GM21576 (cell line): ENCODE measurements around the gene SEC31B.

Source experiments
- ATAC-seq: cut with Tn5 transposase; IDR thresholded peaks from one replicate; pipeline ENCODE4 v1.9.1; 2021; ENCODE audit warnings: mild to moderate bottlenecking, moderate library complexity; ENCODE audit not compliant: unreplicated experiment

Gene SEC31B

DNA sequence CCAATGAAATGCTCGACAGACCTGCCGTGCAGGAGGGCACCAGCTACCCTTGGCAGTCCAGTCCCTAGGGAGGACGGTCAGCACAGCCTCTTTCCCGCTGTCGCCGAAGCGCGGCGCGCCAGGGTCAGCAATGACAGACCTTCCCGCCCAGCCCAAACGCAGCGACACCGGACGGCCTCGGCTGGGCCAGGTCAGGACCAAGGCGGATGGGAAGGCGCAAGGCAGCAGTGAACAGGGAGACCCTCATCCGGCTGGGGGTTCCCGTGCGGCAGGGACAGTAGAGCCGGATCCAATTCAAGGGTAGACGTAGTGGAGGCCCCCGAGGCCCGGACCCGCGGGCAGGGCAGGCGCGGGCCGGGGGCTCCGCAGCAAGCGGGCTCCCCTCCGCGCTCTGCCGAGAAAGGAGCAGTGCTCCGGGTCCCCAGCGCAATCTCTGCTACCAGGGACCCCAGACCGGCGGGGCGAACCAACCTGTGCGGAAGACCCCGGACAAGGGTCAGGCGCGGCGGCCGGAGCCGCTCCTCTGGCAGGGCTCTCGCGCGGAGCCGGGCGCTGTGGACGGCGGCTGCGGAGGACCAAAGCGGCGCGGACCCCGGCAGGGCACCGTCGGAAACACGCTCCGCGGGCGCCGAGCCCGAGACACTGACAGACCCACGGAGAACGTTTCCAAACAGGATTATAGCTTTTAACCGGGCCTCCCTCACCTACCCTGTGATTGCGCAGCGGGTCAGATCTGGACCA is at the start of gene SEC31B:
TSS of gene SEC31B (minus strand) at position 551 of the 741 bp plus-strand sequence. CDS start 2,909 bp downstream, outside the sequence.
- no peak for ATAC-seq

- ATAC-seq, result no peak
Observed at GRCh38 chr10:100568912-100569311, 49.3 kb upstream of the SEC31B start.

DNA sequence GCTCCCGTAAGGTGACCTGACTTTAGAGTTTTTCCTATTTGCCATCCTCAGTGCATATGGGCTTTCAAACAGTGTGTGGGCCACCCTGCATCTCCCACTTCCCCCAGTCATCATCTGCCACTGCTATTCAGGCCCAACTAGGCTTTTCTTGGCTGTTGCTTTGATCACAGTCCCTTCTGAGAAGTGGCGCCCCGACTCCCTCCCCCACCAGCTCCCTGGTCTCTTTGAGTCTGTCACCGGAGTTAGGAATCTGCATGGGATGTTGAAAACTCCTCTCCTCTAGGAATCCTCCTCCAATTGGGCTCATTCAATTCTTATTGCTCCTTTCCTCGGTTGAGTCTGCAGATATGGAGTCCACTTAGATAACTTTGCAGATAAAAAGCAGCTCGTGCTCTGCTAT is 48.2 kb upstream of the SEC31B start:
- no peak for ATAC-seq

GRCh38 chr10:100567249-100567648 is 47.6 kb upstream of the SEC31B start:
- ATAC-seq, result no peak

DNA sequence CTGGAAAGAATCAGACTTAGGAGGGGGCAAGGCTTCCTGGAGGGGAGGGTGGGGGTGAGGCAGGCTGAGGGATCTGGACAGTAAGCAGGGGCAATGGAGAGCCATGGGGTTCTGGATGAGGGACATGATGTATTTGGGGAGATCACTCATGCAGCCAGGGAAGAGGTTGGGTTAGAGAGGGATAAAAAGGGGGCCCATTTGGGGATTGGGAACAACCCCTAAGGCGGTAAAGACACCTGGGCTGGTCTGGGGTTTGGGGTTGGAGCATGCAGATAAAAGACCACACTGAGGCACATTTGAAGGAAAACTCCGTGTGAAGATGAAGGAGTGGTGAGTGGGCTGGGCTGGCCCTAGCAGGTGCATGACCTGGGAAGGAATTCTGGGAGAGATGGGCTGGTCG is 46.9 kb upstream of the SEC31B start:
- ATAC-seq, result no peak

GRCh38 chr10:100565206-100565985 is 45.7 kb upstream of the SEC31B start:
- ATAC-seq, result no peak

- peak; percentile 78 for ATAC-seq
Observed at GRCh38 chr10:100562008-100562672, 42.5 kb upstream of the SEC31B start.

DNA sequence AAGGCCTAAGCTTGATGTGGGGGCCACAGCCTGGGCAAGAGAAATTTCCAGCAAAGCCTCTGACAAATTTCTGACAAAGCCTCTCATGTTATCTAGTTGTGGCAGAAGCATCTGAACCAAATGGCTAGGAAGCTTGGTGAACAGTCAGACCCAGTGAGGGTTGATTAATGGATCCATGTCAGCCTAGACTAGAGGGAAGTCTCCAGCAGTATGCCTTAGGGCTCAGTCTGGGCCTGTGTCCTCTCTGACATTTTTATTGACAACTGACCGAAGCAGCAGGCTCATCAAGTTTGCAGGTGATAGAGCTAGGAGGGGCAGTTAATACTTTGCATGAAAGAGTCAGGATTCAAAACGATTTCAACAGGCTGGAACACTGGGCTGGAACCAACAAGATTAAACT is 41.3 kb upstream of the SEC31B start:
- no peak for ATAC-seq

DNA sequence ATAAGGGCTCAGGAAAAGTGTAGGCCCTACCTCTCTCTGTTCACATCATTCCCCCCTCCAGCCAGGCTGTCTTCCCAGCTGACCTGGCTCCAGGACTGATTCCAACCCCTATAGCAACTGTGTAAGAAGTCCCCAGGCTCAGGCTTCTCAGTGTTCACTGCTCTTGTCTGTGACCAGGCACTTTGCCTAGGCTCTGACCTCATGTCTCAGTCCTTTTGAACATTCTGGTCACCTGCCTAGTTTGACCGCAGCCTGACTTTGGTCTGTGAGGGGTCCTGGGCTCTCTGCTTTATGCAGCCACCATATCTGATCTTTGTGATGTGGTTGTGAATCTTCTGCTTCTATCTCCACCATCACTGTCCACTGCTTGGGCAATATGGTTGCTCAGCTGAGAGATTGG is 40.6 kb upstream of the SEC31B start:
- no peak for ATAC-seq

DNA sequence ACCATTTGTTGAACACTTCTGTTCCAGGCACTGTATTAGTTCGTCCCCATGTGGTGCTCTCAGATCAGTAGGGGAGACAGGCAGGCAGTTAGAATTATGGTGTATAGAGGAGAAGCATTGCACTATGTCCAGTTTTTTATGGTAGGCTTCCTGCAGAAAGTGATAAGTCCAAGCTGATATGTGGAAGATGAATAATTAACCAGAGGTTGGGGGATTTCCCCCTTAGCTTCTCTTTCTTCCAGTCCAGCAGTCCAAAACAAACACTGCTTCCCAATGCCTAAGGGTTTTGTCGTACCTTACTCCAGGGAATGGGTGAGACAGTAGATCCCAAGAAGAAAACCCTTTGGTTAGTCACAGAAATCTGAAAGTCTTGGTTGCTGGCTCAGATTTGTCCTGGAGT is 35.2 kb upstream of the SEC31B start:
- ATAC-seq, result no peak

DNA sequence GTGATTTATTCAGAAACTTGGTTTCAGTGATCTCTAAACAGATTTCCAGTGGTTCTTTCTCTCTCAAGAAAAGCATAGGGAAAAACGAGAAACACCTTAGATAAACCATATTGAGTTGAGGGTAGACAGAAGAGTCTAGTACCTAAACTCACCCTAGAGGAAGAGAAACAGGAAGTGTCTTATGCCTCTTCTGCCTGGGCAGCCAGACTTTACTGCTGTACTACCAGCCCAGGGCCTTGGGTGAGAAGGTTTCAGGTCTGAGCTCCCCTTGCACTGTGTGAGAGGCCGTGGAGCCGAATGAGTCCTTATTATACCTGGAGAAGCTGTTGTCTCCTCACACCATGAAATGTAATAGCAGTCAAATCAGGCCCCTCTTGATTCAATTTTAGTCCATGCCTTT is 34.3 kb upstream of the SEC31B start:
- no peak for ATAC-seq

GRCh38 chr10:100551738-100552137 is 32.1 kb upstream of the SEC31B start:
- no peak for ATAC-seq

GRCh38 chr10:100551196-100551595 is 31.5 kb upstream of the SEC31B start:
- no peak for ATAC-seq

- ATAC-seq, result no peak
Observed at GRCh38 chr10:100544950-100545349, 25.3 kb upstream of the SEC31B start.

GRCh38 chr10:100537475-100537874 is 17.8 kb upstream of the SEC31B start:
- ATAC-seq, result no peak

- ATAC-seq, result peak; percentile 95
Observed at GRCh38 chr10:100535715-100536353, 16.2 kb upstream of the SEC31B start, which contains the start of gene HIF1AN. Gene HIF1AN (plus strand): TSS chr10:100535943. CDS start chr10:100535959, 16 bp downstream.

DNA sequence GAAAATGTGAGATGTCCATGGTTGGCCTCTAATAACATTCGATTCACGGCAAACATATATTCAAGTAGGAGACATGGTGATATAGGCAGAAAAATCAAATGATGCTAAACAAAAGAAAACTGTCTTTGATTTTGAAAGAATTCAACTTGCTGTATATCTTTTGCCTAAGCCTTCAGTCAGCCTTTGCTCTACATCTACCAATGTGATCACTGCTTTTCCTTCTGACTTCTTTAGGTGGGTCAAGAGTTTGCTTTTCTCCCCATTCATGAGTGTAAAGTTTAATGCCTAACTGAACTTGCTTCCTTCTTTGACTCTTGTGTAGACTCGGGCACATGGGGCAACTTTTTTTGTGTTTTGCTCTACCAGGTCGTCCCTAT is 15.7 kb upstream of the SEC31B start:
- no peak for ATAC-seq

DNA sequence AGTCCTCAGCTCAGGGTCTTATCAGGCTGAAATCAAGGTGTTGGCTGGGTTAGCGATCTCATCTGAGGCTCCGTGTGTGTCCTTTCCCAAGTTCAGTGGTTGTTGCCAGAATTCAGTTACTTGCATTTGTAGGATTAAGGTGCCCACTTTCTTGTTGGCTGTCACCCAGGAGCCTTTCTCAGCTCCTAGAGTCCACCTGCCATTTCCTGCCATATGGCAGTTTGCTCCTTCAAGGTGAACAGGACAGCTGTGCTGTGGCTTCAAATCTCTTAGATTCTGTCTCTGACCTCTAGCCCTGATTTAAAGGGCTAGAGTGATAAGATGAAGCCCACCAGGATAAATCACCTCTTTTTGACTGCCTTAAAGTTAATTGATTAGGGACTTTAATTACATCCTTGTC is 15.1 kb upstream of the SEC31B start:
- no peak for ATAC-seq

- ATAC-seq, result no peak
Observed at GRCh38 chr10:100531761-100532160, 12.1 kb upstream of the SEC31B start.

- peak; percentile 61 for ATAC-seq
Observed at GRCh38 chr10:100529475-100530298, 10.0 kb upstream of the SEC31B start, which contains the start of gene NDUFB8. Gene NDUFB8 (minus strand): TSS chr10:100529871. CDS start chr10:100529851, 20 bp downstream.
